Right lobe of liver (tissue), 6 donors: ENCODE data around the gene MME. TPM values are rescaled to one million over a fixed set of nuclear protein-coding genes. Genes with fewer than 3 reads are reported as not detected.

Source experiments
- ATAC-seq, 4 donors: fragments of 200-7000 bp; cut with Tn5 transposase; one replicate each; pipeline ENCODE4 v1.9.1; 2020; ENCODE audit warnings: mild to moderate bottlenecking in 4 of 4, moderate library complexity in 4 of 4
- DNase-seq, 3 donors: peaks; one replicate each; pipeline ENCODE4 v3.0.0-alpha.2; 2020
- H3K27ac ChIP-seq, 3 donors: fragments of 200-600 bp; one replicate each; pipeline ENCODE4 v1.8.0; 2022
- H3K27me3 ChIP-seq, 2 donors: fragments of 200-600 bp; one replicate each; pipeline ENCODE4 v1.8.0; 2022
- H3K36me3 ChIP-seq, 4 donors: fragments of 200-600 bp; sonication (generic) in 1 of 4; one replicate each; pipeline versions ENCODE4 v1.5.1 to v1.8.0; 2017 to 2022; ENCODE audit warnings: control low read depth in 1 of 4
- H3K4me1 ChIP-seq, 4 donors: fragments of 200-600 bp; sonication (generic) in 1 of 4; one replicate each; pipeline versions ENCODE4 v1.5.1 to v1.8.0; 2017 to 2022; ENCODE audit warnings: control low read depth in 1 of 4
- H3K4me3 ChIP-seq, 3 donors: fragments of 200-600 bp; one replicate each; pipeline ENCODE4 v1.8.0; 2022
- H3K9me3 ChIP-seq, 4 donors: fragments of 200-600 bp; sonication (generic) in 1 of 4; one replicate each; pipeline versions ENCODE4 v1.5.1 to v1.8.0; 2017 to 2022; ENCODE audit warnings: control low read depth in 1 of 4
- POLR2A ChIP-seq: fragments of 450-650 bp; IDR thresholded peaks from one replicate; pipeline ENCODE4 v1.6.1; 2017; ENCODE audit warnings: antibody characterized with exemption, mild to moderate bottlenecking
- WGBS: methylation state at CpG from one replicate; pipeline ENCODE4 v1.1.6; 2018; ENCODE audit warnings: low coverage, low lambda C conversion rate; ENCODE audit not compliant: insufficient coverage; ENCODE audit errors: missing lambda C conversion rate; 5-methylcytosine and 5-hydroxymethylcytosine counted together
- intact Hi-C, 2 donors: fragments of 100-400 bp; cut with DNase I; formaldehyde crosslinking; loops; one replicate each; pipeline versions ENCODE4 v1.11.2 to v1.14.1; 2022
- total RNA-seq, 6 experiments: library from RNA; depleted of rRNA in 2 of 6; stranded (reverse); fragments of >200 nt in 2 of 6; fragmentation: NEBNext Ultra II Directional in 3 of 6; extraction: Animal tissue kit (Norgen Biotek cat#: 25700) in 3 of 6; gene quantifications; one replicate each; pipeline versions ENCODE4 v1.1.0 to v1.2.4, GENCODE V29; 2016 to 2023
- TF ChIP-seq, protein P1 (sequence below), 4 donors: fragments of 200-600 bp in 3 of 4; fragments of 450-650 bp in 1 of 4; IDR thresholded peaks; one replicate each; pipeline versions ENCODE4 v1.5.1 to v1.8.0; 2016 to 2022; ENCODE audit warnings: antibody characterized with exemption in 4 of 4, mild to moderate bottlenecking in 2 of 4
- donor health status: DM: no; HTN: yes; CAD: no.
- donor health status: DM: no; HTN: no; CAD: no.
- donor health status: DM: no; HTN: no; CAD: no.
- donor health status: DM: no; HTN: yes; CAD: no.
- donor health status: DM: no; HTN: yes; CAD: no.

The MME gene
- total RNA-seq, 6 experiments from 2014 or later: 9.9 to 79.1 (median 35.1) TPM

- Histone ChIP-seq H3K4me3 (no peak overlapping the region), H3K9me3 (no peaks in the 10 kb centered on the region), H3K36me3 (no peaks in the 10 kb centered on the region), H3K27me3 (no peaks in the 10 kb centered on the region), H3K4me1 (no peaks in the 10 kb centered on the region), H3K27ac (no peak overlapping the region)
- ATAC-seq (no peak), DNase-seq (no peak)
- 62% methylated on average over 1 of the region's 1 CpG for WGBS
- intact Hi-C loops: no loop called here
- no peak for TF ChIP-seq POLR2A
- TF ChIP-seq, protein P1, sequence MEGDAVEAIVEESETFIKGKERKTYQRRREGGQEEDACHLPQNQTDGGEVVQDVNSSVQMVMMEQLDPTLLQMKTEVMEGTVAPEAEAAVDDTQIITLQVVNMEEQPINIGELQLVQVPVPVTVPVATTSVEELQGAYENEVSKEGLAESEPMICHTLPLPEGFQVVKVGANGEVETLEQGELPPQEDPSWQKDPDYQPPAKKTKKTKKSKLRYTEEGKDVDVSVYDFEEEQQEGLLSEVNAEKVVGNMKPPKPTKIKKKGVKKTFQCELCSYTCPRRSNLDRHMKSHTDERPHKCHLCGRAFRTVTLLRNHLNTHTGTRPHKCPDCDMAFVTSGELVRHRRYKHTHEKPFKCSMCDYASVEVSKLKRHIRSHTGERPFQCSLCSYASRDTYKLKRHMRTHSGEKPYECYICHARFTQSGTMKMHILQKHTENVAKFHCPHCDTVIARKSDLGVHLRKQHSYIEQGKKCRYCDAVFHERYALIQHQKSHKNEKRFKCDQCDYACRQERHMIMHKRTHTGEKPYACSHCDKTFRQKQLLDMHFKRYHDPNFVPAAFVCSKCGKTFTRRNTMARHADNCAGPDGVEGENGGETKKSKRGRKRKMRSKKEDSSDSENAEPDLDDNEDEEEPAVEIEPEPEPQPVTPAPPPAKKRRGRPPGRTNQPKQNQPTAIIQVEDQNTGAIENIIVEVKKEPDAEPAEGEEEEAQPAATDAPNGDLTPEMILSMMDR (IDR thresholded peaks at IDR 0.05): no peak
Observed at GRCh38 chr3:155219106-155219505, 139.0 kb downstream of the MME start.

DNA sequence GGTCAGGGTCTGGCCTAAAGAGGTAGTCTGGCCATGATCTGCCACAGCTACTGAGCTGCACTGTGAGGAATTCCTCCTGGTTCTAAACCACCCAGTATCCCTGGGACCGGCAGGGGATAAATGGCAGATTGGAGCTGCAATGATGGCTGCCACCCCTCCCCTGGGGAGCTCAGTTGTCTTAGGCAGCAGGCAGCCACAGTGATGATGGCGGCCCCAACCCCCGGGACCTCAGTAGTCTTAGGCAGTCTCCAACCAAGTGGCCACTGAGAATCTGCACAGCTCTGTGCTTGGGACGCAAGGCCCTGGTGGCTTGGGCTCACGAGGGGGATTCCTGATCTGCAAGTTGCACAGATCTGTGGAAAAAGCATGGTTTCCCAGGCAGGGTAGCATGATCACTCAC lies 145.3 kb downstream of the MME start:
- TF ChIP-seq, protein P1 (IDR thresholded peaks at IDR 0.05): no peak
- no peak for TF ChIP-seq POLR2A
- WGBS: 100% methylated on average over 2 of the region's 5 CpGs

GRCh38 chr3:155227141-155227540 lies 147.0 kb downstream of the MME start:
- WGBS: 83% methylated on average over 3 of the region's 3 CpGs
- H3K9me3 ChIP-seq: no peaks in the 10 kb centered on the region
- H3K27me3 ChIP-seq: no peaks in the 10 kb centered on the region
- TF ChIP-seq POLR2A: no peak
- TF ChIP-seq, protein P1 (IDR thresholded peaks at IDR 0.05): no peak
- H3K4me1 ChIP-seq: peaks cover 0 to 4% (median 1%) of the 10 kb centered on the region in 4 donors
- no peak overlapping the region for H3K27ac ChIP-seq
- no peaks in the 10 kb centered on the region for H3K36me3 ChIP-seq
- ATAC-seq (no peak), DNase-seq (no peak)
- no peak overlapping the region for H3K4me3 ChIP-seq
- intact Hi-C loops: no loop called here

More for the DNA sequence above, 145.3 kb downstream of the MME start:
- Histone ChIP-seq H3K9me3 (no peaks in the 10 kb centered on the region), H3K4me3 (no peak overlapping the region), H3K36me3 (no peaks in the 10 kb centered on the region), H3K27me3 (no peaks in the 10 kb centered on the region), H3K4me1 (no peaks in the 10 kb centered on the region), H3K27ac (no peak overlapping the region)
- DNase-seq (no peak), ATAC-seq (no peak)
- intact Hi-C loops: no loop called here

DNA sequence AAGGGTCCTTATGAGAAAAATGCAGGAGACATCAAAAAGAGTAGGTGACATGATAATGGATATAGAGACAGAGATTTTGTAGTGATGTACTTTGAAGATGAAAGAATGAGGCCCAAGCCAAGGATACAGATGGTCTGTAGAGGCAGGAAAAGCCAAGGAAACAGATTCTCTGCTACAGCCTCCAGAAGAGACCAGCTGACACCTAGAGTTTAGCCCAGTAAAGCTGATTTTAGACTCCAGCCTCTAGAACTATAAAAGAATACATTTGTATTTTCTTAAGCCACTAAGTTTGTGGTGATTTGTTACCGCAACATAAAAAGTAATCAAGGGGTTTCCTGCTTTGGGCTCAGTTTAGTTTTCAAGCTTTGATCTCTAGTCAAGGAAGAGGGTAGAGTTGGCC lies 148.6 kb downstream of the MME start:
- no peak overlapping the region for H3K27ac ChIP-seq
- H3K36me3 ChIP-seq: no peaks in the 10 kb centered on the region
- TF ChIP-seq, protein P1 (IDR thresholded peaks at IDR 0.05): no peak
- no peak for TF ChIP-seq POLR2A
- H3K27me3 ChIP-seq: no peaks in the 10 kb centered on the region
- peaks cover 0 to 18% (median 7%) of the 10 kb centered on the region in 4 donors for H3K4me1 ChIP-seq
- ATAC-seq (no peak), DNase-seq (no peak)
- intact Hi-C loops: no loop called here
- no peak overlapping the region for H3K4me3 ChIP-seq
- H3K9me3 ChIP-seq: no peaks in the 10 kb centered on the region
- WGBS: 50% methylated on average over 1 of the region's 1 CpG

GRCh38 chr3:155229086-155229485 lies 149.0 kb downstream of the MME start:
- intact Hi-C loops: no loop called here
- DNase-seq (no peak), ATAC-seq (no peak)
- 62% methylated on average over 1 of the region's 1 CpG for WGBS
- TF ChIP-seq, protein P1 (IDR thresholded peaks at IDR 0.05): no peak
- TF ChIP-seq POLR2A: no peak
- Histone ChIP-seq H3K27ac (no peak overlapping the region), H3K27me3 (no peaks in the 10 kb centered on the region), H3K36me3 (no peaks in the 10 kb centered on the region), H3K9me3 (no peaks in the 10 kb centered on the region), H3K4me1 (peaks cover 0 to 18% (median 7%) of the 10 kb centered on the region in 4 donors), H3K4me3 (no peak overlapping the region)
